Superior temporal gyrus (tissue), 1 donor: ENCODE data around the gene TRNP1.
A peak's percentile ranks its signal among the peaks of the same experiment; 100 is the strongest.

ENCODE experiments used
- DNase-seq: peaks from one replicate; pipeline ENCODE4 v3.0.0-alpha.2; 2016; ENCODE audit errors: extremely low spot score

Gene TRNP1

DNA sequence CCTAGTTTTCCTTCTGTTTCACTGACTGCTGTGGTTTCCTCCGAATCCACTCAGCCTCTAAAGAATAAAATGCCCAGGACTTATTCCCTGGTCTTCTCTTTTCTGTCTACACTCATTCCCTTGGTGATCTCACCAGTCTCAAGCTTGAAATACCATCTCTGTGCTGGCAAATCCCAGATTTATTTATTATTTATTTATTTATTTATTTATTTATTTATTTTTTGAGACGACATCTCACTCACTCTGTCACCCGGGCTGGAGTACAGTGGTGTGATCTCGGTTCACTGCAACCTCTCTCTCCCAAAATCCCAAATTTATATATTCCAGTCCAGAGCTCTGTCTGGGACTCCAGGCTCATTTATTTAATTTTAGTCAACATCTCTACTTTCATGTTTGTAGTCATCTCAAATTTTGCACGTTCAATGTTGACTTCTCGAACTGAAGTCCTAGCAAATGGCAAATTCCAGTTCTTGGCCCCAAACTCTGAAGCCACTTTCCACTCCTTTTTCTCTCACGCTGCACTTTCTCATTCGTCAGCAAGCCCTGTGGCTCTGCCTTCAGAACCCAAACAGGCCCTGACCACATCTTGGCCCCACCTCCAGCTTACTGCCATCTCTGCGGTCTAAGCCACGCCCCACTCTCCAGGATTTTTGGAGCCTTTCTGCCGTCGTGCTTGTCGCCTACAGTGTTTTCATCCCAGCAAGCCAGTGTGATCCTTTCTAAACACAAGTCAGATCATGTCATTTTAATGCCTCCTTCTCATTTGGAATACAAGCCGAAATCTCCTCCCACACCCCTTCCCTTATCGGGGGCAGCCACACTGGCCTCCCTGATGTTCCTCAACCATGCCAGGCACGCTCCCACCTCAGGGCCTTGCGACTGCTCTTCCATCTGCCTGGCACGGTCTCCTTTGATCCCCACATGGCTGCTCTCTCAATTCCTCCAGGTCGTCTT, 33.4 kb downstream of the TRNP1 start:
- DNase-seq = no peak

DNA sequence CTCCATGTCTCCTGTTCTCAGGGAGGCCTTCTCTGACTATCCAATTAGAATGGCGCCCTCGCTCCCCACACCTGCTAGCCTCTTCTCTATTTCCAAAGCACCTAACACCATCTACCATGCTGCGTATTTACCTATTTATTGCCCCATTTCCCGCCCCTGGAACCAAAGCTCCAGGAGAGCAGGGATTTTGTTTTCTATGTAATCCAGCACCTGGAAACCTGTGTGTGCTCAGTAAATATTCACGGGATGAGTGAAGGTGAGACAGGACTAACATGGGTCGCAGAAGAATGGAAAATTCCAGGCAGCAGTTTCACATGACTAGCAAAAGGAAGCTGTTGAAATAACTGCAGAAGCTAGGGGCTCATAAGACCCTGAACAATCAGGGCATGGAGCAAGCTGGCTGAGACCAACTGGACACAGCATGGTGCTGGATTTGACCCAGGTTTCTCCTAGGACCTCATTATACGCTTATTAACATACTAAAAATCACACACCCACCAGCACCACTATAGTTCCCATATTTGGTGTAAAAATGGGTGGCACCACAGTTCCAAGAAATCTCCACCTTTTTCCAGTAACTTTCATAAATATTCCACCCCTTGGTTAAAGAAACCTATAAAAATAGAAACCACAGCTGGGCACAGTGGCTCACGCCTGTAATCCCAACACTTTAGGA, 34.2 kb downstream of the TRNP1 start:
- no peak for DNase-seq

DNA sequence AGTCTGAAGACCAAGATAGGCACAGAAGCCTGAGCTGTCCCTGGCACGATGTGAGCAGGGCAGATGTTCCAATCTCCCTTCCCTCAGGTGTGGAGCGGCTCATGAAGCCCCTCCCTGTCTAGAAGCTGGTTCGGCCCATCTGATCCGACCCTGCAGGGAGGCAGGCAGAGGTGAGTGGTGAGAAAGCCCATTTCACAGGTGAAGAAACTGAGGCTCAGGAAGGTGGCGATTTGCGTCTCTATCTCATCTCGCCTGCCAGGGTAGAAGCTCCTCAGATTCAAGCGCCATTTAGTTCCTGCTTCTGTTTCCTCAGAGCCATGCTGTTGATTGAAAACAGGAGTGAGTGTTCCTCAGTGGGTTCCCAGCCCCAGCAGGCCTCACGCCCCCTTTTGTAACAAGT, 36.0 kb downstream of the TRNP1 start:
- no peak for DNase-seq

DNA sequence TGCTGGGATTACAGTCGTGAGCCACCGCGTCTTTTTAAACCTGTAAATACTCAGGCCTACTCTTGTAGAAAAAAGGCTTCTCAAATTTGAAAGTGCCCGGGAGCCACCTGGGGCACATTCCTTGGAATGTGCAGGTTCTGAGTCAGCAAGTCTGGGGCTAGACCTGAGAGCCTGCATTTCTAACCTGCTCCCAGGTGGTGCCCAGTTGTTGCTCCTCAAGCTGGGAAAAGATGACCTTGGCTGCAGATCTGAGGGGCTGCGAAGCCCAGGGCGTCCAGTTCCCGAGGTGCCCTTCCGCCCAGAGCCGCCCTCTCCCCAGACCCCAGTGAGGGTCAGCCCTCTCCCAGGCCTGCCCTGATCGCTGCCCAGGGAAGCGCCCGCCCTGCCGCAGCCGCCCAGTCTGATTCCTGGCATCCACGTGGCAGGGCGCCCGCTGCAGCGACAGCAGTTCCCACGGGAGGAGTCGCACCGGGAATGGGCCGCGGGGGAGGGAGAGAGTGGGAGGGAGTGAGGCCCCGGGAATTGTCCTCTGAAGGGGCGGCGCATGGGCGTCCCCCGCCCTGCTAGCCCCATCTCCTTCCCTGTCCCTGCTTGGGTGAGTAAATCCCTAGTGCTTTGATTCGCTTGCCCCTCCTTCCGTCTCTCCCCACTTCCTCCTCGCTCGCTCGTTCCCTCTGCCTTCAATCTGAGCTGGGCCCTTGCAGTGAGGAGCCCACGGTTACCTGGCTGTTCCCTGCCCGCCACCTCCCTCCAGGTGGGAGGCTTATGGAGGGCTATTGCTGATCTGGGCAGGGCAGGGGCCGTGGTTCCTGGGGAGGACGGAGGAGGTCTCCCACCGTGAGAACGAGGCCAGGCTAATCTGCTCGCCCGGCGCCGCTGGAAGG, 38.0 kb downstream of the TRNP1 start:
- peak; percentile 24 for DNase-seq

DNA sequence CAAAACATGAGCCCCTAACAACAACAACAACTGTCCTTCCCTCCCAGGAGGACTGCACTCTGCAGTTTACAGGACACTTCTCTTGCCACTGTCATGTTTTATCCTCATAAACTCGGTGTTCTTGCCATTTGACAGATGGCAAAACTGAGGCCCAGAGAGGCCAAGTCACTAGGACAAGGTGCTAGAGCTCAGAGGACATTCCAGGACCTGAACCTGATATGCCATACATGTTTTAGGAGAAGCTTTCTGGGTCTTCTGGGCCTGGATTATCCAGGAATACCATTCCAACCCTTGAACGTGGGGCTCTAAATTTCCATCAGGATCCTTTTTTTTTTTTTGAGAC, 38.6 kb downstream of the TRNP1 start:
- DNase-seq = no peak

DNA sequence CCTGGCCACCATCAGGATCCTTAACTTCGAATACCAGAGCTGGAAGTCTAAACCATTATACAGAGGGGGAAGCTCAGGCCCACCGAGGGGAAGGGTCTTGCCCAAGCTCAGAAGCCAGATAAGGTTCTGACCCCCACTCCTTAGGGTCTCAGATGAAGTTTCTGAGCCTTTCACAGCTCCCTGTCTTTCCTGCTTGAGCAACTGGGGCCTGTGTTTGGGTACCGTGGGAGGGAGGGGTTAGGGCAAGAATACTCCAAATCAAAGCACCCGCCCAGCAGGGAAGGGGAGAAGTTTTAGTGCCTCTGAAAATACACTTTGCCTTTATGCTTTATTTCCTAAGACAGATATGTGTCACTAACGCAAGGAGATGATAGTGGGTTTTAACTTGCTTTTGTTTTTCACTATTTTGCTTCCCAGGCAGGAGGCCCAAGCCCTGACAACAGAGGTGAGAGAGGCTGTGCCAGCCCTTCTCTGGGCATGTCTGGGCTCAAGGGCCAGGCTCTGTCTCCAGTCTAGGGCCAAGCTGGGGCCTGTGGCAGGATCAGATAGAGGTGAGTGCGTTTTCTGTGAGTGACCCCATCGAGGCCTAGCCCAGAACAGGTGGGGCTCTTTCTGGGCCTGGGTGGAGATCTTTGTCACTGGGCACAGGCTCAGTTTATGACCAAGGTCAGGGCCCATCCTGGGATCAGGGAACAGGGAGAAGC, 39.7 kb downstream of the TRNP1 start:
- no peak for DNase-seq

DNA sequence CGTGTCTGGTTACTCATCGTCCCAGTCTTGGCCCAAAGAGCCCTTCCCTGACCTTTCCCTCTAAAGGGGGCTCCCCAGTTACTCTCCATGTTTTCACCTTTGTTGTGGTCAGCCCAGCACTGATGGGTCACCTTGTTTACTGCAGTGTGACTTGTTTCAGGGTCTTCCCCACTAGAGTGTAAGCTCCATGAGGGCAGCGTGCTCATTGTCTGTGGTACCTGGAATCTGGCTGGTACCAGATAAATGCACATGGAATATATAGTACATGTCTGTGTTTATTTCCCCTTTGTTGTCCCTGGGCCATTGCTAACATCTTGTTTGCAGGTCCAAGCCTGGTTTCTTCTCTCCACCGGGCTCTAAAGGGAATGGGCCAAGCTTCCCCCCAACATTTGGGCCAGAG, 41.9 kb downstream of the TRNP1 start:
- DNase-seq = no peak

DNA sequence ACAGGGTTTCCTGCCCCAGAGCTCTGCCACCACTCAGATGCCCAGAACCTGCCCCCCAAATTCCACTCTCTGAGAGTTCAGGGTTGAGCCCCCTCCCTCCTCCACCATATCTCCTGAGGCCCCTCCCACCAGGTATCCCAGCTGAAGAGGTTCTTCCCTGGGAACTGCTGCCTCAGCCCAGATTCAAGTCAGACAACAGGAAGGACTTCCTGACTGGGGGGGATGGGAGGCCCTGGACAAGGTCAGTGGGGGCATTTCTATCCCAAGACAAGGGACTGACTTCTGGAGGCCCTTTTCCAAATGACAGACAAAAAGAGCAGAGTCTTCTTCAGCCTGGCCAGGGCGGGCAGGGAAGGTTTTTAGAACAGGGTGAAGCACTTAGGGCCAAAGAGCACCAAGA, 43.2 kb downstream of the TRNP1 start:
- no peak for DNase-seq

DNA sequence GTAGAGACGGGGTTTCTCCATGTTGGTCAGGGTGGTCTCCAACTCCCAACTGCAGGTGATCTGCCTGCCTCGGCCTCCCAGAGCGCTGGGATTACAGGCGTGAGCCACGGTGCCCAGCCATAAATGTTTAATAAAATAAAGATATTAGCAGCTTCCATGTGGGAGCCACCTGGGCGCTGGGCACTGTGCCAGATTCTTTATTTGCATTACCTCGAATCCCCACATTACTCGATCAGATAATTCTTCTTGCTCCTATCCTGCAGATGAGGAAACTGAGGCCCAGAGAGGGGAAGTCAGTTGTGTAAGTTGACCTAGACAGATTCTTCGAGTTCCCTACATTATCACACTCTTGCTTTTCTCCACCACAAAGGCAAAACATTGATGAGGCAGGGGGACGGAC, 44.0 kb downstream of the TRNP1 start:
- no peak for DNase-seq

DNA sequence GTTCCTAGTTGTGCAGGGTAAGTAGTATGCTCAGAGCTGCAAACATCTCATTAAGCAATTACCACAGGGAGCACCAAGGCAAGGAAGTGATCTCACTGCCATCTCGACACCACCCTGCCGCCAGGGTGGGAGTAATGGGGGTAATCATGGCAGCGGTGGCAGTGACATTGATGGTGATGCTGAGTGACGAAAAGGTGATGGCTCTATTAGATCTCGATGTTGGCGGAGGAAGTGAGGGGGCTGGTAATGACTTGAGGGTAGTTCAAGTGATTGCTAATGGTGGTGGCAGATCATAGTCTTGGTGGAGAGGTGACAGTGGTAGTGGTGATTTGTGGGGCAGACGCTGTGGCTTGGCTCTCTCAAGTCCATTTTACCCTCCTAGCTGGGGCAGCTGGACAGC, 44.5 kb downstream of the TRNP1 start:
- DNase-seq = no peak

DNA sequence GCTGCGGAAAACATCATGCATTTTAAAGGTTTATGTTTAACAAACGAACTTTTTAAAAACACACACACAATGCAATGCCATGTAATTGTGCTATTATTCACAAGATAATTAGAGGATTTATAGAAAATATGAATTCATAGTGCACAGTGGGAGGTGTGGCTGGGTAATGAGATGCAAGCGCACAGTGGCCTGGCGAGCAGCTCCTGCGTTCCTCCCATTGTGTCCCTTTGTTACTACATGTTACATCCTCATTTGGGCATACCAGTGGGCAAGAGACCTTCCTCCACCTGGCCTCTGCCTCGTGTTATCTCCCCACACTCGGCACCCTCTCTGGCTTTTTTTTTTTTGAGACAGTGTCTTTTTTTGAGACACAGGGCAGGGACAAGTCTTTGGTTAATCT, 49.2 kb downstream of the TRNP1 start:
- no peak for DNase-seq

DNA sequence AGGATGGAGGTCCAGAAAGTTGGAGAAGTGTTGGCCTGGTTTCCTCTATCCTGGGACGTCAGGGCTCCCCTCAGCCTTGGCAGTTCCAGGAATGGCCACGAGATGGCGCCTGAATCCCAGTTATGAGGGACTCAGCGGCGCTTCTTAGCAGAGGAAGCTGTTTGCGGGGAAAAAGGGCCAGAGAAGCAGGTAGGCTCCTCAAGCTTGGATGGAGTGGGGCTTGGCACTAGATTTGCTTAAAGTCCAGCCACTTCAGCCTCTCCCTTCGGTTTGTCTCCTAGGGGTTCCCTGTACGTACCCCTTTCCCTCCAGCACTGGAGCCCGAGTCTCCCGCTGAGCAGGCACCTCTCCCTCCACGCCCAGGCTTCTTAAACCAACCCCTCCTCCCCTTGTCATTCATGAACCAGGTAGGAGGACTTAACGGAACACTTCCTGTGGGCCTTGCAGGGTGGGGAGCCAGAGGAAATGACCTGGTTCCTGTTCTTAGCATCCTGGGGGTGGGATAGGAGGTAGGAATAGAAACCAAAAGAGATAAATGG, 51.2 kb downstream of the TRNP1 start:
- peak; percentile 97 for DNase-seq

DNA sequence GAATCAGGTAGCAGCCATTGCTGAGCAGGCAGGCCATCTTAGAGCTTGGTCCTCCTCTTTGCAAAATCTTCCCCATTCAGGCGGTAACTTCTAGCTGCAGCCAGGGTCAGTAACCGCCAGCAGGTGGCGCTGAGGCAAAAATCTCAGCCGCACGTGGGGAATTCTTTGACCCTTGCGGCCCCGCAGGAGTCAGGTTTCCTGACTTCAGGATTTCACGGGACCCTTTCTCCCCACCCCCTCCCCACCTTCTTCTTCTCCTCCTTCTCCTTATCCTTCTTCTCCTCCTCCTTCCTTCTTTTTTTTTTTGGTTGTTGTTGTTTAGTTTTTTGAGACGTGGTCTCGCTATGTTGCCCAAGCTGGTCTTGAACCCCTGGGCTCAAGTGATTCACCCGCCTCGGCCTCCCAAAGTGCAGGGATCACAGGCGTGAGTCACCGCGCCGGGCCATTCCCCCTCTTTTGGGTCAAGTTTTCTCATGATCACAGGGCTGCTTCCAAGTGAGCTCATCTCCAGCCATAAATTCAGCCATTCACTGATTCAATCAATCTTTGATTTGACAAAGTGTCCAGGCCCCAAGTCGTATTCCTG, 52.6 kb downstream of the TRNP1 start:
- DNase-seq = peak; percentile 74

DNA sequence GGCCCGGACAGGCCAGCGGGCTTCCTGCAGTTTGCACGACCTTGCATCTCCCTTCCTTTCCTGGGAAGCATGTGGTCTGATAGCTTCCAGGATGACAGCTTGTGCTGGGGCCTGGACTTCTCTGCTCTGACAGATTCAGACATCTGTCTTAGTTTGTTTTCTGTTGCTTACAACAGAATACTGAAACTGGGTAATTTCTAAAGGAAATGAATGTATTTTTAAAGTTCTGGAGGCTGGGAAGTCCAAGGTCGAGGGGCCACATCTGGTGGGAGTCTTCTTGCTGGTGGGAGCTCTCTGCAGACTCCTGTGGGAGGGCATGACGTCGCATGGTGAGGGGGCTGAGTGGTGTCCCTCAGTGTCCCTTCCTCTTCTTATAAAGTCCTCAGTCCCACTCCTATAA, 54.4 kb downstream of the TRNP1 start:
- no peak for DNase-seq

DNA sequence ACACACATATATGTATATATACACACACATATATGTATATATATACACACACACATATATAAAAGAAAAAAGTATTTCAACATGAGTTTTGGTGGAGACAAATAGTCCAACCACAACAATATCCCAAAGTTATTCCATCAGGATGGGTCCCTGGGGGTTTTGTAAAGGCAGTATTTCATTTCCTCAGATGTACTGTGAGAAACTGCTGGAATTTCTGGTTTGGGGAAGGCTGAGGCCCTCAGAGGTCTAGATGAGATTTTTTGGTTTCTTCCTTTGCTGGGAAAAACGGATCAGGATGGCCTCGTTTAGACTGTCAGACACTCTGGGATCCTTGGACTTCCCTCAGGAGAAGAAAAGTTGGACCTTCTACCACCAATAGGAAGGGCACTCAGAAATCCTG, 55.6 kb downstream of the TRNP1 start:
- no peak for DNase-seq

DNA sequence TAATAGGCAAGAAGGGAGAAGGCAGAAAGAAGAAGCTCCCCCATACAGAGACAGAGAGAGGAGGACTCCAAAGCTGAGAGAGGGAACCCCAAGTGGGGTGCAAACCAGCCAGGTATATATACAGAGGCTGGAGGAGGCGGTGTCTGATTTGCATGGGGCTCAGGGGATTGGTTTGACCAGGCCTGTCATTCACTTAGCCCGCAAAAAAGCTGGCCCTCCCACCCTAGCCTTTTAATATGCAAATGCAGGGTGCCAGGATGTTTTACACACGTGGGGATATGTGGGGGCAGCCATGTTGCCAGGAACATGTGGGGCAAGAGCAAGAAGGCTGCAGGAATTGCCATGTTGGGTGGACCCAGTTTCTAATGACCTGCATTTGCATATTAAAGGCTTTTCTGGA, 56.1 kb downstream of the TRNP1 start:
- DNase-seq = no peak
